Measurements from ENCODE around the gene SEMA6A. TPM values are rescaled to one million over a fixed set of nuclear protein-coding genes. Genes with fewer than 3 reads are reported as not detected.

SEMA6A gene
- total and polyA plus RNA-seq, 10 of the 15 experiments (the other 5 are each of a cell fraction or from before 2014, with no cell fraction given): 0.16 to 10.2 (median 1.1) TPM

- TF ChIP-seq KDM1A (IDR thresholded peaks at IDR 0.05; ENCODE audit: borderline replicate concordance) (no peak), POLR2A (IDR thresholded peaks at IDR 0.05; ENCODE audit: low read depth, low read length) (no peak), E4F1 (IDR thresholded peaks at IDR 0.05; ENCODE audit: borderline replicate concordance, partially characterized antibody) (no peak), BCL3 (IDR thresholded peaks at IDR 0.05; ENCODE audit: borderline replicate concordance, insufficient read depth, low read depth, low read length, poor library complexity, severe bottlenecking) (no peak), POLR2AphosphoS5 (IDR thresholded peaks at IDR 0.05; ENCODE audit: low read length) (no peak), SIX5 (IDR thresholded peaks at IDR 0.05; ENCODE audit: low read depth, low read length, severe bottlenecking) (no peak), PAX5 (IDR thresholded peaks at IDR 0.05; ENCODE audit: borderline replicate concordance, low read depth, low read length) (no peak)
Measured at GRCh38 chr5:116585227-116585626, 10.6 kb upstream of the SEMA6A start (continued).

- in situ Hi-C loops (cut with MboI) (no loop called here), intact Hi-C loops (cut with micrococcal nuclease; ENCODE audit: unreplicated experiment) (no loop called here)
- no peak overlapping the region for H2AFZ ChIP-seq (ENCODE audit: control insufficient read depth, low read depth, low read length)
- no peaks in the 10 kb centered on the region for H3K27me3 ChIP-seq (replicated peaks in 1 of 2; ENCODE audit: control insufficient read depth in 2 of 2, insufficient read depth in 2 of 2, low read length in 1 of 2)
- no peak overlapping the region for H3K9ac ChIP-seq (ENCODE audit: control insufficient read depth, insufficient read depth, low read length)
- H3K4me3 ChIP-seq: no peak overlapping the region
- BruUV-seq (replicated peaks): no TSS peak
- H3K4me2 ChIP-seq (ENCODE audit: control insufficient read depth, insufficient read depth): no peak overlapping the region
- no peak; the same call in 1 of the 3 replicates for ATAC-seq
- H3K36me3 ChIP-seq (ENCODE audit: control insufficient read depth in 2 of 2, insufficient read depth in 2 of 2, low read length in 1 of 2): no peaks in the 10 kb centered on the region
- SMC1A ChIA-PET (ENCODE audit: uncharacterized antibody, unreplicated experiment): interaction anchor here (0.8 to 5.7 kb wide), 6 partner anchors 10 to 120 kb away, joined by 3 to 34 read pairs (median 7); no protein-coding TSS in a partner anchor
- H3K9me3 ChIP-seq (replicated peaks; ENCODE audit: control insufficient read depth, insufficient read depth, low read length): no peaks in the 10 kb centered on the region; the same call in 2 of the 3 replicates
- 69% methylated on average over 3 of the region's 3 CpGs for WGBS (ENCODE audit: insufficient coverage, insufficient replicate concordance, low lambda C conversion rate, missing lambda C conversion rate)
- POLR2A ChIA-PET: interaction anchor here (0.8 to 1.3 kb wide), 2 partner anchors 10 to 22 kb away, joined by 3 read pairs; no protein-coding TSS in a partner anchor
- RAD21 ChIA-PET (ENCODE audit: unreplicated experiment): interaction anchor here (1.0 to 1.7 kb wide), 5 partner anchors 9 to 181 kb away, joined by 3 to 5 read pairs (median 4); partner anchors contain the start of gene SEMA6A
- no peak for DNase-seq (ENCODE audit: low read depth, low spot score)
- no peaks in the 10 kb centered on the region for H3K79me2 ChIP-seq (ENCODE audit: control insufficient read depth, insufficient read depth, low read length)
- H3K4me1 ChIP-seq (ENCODE audit: control insufficient read depth, insufficient read depth, low read length): no peaks in the 10 kb centered on the region
- no peak for FAIRE-seq
- CTCF ChIA-PET: interaction anchor here (1.7 to 2.6 kb wide), 3 partner anchors 8 to 26 kb away, joined by 6 to 11 read pairs (median 7); no protein-coding TSS in a partner anchor
- H4K20me1 ChIP-seq (ENCODE audit: control insufficient read depth, insufficient read depth): no peaks in the 10 kb centered on the region
- no peak overlapping the region for H3K27ac ChIP-seq (ENCODE audit: control insufficient read depth, insufficient read depth)
- TF ChIP-seq JUNB (IDR thresholded peaks at IDR 0.05) (no peak), MEF2A (IDR thresholded peaks at IDR 0.05; ENCODE audit: insufficient read depth, low read depth, low read length) (no peak), PAX8 (IDR thresholded peaks at IDR 0.05) (no peak), EED (IDR thresholded peaks at IDR 0.05; ENCODE audit: low read depth) (no peak), CREM (IDR thresholded peaks at IDR 0.05; ENCODE audit: low read depth) (no peak), ZBTB11 (CRISPR knock-in tag; IDR thresholded peaks at IDR 0.05) (no peak), BHLHE40 (IDR thresholded peaks at IDR 0.05; ENCODE audit: borderline replicate concordance in 1 of 2, low read depth in 2 of 2, low read length in 1 of 2) (no peak), KAT2A (conservative IDR thresholded peaks at IDR 0.05; ENCODE audit: control insufficient read depth, low read depth, low read length) (no peak), POLR2AphosphoS5 (IDR thresholded peaks at IDR 0.05; ENCODE audit: low read length) (no peak)
Measured at GRCh38 chr5:116583862-116584222, 9.2 kb upstream of the SEMA6A start.
